HG02798 (cell line): Measurements from ENCODE around the gene RASSF4.
A peak's percentile ranks its signal among the peaks of the same experiment; 100 is the strongest.

Source experiments
- ATAC-seq: cut with Tn5 transposase; IDR thresholded peaks from one replicate; pipeline ENCODE4 v1.9.1; 2021; ENCODE audit warnings: mild to moderate bottlenecking; ENCODE audit not compliant: unreplicated experiment, poor library complexity

Gene RASSF4

DNA sequence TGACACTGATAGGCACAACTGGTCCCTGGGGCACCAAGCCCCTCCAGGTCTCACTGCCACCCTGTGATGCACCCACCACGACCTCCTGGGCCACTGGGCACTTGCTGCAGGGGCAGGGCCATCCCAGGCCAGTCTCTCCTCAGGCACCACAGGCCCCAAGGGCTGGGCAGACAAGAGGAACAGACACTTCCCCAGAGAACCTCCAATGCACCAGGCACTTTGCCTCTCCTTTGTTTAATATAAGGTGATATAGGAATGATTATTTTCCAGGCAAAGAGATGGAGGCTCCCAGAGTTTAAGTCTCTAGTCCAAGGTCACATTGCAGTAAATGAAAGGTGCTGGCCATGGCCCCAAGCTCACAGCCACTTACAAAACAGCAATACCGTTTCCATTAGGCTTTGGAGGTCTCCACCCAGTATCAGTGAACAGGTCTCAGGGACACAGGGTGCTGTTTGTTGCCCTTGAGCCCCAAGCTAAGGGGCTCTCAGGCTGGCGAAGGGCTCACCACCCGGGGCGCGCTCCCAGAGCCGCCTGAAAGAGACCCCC is 14.6 kb downstream of the RASSF4 start:
- no peak for ATAC-seq

DNA sequence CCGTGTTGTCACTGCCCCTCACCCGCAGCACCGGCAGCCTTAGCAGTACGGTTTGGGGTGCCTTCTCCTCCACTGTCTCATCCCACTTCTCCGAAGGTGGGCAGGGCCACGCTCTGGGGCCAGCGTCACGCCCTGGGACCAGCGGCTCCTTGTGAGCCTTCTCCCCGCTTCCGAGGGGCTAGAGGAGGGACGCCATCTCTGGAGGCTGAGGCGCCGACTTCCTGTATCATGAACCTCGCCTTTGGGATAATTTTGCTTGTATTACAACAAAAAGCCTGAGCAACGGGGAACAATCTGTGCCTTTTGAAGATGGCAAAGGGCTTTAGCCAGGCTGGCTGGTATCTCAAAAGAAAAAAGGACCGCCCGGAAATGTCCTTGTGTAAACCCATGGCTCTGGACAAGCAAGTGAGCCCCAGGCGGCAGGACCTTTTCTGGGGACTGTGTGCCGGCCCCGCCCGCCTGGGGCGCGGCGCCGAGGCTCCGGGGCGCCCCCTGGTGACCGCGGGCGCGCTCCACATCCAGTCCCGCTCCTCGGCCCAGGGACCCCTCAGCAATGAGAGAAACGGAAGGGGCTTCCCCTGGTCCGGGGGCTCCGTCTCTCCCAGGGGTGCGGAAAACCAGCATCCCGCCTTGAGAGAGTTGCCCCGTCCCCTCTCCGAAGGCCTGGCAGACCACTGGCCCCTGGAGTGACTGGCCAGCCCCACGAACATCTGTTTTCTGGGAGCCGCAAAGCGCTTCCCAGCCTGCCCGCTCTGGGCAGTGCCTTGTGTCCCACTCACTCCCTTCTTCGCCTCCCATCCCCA is 15.2 kb downstream of the RASSF4 start:
- peak; percentile 71 for ATAC-seq

DNA sequence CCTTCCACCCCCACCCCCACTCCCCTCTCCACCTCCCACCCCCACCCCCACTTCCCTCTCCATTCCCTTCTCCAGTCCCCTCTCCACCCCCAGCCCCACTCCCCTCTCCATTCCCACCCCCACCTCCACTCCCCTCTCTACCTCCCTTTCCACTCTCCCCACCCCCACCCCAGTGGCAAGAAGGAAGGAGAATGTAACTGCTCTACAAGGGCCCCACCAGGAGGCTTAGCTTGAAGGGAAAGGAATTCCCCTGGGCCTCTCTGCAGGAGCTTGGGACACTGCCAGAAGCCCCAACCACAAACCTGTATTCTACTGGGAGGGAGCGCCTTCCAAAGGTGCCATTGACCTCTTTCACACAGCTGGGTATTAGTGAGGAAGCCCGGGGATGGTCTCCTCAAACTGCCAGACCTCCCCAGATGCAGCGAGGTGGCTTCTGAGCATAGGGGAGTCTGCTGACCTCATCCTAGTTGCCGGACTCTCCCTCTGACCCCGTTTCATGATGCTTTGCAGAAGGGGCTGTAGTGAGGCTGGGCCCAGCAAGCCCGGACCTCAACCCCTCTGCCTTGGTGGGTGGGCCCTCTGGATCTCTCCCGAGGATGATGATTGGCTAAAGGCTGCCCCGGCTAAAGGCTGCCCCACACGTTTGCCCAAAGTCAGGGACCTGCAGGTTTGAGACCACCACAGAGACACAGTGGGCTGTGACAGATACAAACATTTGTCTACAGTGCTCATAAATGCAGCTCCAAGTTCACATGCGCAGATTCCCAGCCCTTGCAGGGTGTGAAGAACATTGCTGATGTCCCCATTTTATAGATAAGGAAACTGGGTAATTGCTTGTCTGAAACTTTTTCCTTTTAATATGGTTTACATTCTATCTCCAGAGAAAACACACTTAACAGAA is 16.1 kb downstream of the RASSF4 start:
- ATAC-seq, result no peak

GRCh38 chr10:44976352-44977198 is 17.0 kb downstream of the RASSF4 start:
- no peak for ATAC-seq

GRCh38 chr10:44977287-44978212 is 17.9 kb downstream of the RASSF4 start:
- ATAC-seq, result no peak

DNA sequence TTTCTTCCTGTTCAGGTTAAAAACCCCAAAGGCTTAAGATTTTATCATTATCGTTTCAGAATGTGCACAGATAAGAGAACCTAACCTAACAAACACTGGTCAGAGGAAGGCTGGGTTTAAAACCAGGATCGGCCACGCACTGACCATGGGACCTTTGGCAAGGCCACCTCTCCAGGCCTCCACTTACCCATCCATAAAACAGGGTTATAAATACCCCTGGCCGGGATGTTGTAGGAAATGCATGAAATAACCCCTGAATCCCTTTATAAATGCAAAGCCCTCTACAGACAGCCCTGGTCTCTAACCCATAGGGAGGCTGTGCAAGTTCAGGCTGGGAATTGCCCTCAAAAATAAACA is 18.6 kb downstream of the RASSF4 start:
- ATAC-seq, result no peak

DNA sequence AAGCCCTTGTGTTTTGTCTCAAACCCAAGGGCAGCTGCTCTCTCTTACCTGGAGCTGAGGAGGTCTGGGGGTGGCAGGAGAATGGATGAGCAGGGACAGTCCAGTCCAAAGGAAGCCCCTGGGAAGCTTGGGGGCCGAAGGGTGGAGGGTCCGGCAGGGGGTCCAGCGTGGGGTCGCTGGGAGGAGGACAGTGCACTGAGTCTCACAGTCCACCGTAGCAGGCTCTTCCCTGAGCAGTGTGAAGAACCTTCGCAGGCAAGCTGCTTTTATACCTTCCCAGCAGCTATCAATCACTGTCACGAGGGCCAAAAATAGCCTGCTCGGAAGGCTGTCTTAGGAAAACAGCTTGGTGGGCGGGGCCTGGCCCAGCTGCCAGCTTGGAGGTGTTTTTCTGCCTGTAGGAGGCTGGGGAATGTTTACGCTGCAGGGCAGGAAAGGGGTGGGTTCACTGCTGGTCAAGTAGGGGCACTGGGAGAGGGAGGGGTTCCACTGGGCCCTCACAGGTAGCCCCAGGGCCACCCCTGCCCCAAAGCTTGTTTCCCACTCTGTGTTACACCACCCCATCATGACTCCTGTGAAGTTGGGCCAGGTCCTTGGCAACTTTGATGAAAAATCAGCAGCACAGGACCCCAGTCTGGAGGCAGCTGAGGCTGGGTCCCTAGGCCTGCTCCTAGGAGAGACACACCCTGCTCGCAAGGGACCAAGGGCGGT is 19.1 kb downstream of the RASSF4 start, which contains the start of gene DEPP1:
Gene DEPP1 (minus strand): TSS at position 240 of the 711 bp plus-strand sequence. CDS start 779 bp downstream, outside the sequence.
- ATAC-seq, result peak; percentile 26

DNA sequence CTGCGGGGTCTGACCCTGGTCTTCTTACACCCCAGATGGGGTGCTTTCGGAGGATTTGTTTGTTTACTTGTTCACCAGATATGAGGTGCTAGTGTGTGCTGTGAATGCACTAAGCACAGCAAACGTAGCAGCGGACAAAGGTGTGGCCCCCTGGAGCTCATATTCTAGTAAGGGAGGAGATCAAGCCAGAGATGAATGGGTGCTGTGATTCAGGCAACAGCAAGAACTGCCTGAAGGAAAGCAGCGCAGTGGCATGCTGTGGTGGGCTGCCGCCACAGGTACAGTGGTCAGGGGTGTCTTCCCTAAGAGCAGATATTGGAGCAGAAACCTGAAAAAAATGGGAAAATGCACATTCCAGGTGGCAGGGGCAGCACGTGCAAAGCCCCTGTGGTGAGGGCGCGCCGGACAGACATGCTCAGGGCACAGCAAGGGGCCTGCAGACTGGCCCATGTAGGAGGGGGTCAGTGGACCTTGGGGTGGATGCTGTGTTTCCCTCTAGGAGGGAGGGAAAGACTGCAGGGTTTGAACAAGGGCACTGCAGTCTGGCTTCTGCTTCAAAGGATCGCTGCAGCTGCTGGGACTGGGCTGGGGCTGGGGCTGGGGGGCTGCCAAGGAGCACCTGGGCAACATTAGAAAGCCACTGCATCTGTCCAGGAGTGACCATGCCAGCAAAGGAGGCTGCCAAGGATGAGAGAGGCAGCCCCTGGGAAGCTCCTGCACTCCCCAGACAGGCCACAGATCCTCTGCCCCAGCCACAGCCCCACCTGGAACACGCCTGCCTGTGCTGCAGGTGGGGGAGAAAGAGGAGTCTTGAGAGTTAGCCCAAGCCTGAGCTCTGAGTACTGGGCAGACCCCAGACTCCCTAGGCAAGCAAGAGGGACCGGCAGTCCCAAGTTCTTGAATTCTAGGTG is 19.9 kb downstream of the RASSF4 start:
- no peak for ATAC-seq

DNA sequence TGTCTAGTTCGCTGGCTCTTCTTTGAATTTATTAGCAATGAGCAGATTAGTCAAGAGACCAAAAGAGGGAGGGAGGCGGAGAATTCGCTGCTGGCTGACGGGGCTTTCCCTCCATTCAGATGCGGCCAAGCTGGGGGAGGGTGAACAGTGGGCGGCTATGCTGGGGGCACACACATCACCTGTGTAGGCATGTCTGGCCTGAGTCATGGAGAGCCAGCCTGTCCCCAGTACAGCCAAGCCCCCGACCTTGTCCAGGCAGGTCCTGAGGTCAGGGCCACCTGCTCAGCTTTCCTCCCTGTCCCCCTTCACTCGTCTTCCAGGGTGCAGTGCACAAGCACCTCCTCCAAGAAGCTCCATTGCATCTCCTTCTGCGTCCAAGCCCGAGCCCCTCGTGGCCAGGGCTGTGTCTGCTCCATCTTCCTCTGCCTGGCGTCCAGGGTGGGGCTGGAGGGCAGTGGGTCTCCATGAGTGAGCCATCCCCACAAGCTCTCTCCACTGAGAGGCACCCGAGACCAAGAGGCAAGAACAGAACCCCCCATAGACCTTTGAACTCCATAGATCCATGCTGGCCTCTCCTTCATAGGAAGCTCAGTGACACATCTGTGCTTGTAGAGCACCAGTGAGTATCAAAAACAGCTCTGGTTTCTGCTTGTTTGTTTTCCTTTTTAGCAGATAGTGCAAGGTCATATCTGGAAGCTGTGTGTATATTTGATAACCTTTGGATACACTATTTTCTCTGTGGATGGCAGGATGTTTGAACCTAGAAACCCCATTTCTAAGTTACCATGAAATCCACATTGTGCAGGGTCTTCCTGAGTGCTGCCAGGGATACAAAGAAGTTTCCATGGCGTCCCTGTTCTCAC is 20.9 kb downstream of the RASSF4 start:
- ATAC-seq, result peak; percentile 32

GRCh38 chr10:44981172-44982113 is 21.8 kb downstream of the RASSF4 start:
- ATAC-seq, result peak; percentile 33

DNA sequence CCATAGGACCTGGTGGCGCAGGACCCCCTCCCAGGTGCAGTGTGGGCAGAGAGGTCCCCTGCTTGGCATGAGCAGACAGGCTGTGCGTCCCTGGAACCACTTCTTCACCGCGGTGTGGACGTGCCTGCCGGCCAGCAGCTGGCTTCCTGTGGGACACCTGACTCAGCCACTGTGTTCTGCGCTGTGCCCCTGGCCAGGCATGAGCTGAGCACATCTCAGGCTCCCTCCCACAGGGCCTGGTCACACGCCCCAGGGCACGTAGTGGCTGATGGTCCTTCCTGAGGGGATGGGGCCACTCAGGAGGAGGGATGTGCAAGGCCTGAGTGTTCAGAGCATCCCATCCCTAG is 22.5 kb downstream of the RASSF4 start:
- ATAC-seq, result no peak

- ATAC-seq, result no peak
Measured at GRCh38 chr10:44982496-44982895, 22.9 kb downstream of the RASSF4 start.

GRCh38 chr10:44983066-44983894 is 23.7 kb downstream of the RASSF4 start:
- ATAC-seq, result no peak

- ATAC-seq, result no peak
Measured at GRCh38 chr10:44983895-44984278, 24.3 kb downstream of the RASSF4 start.

- no peak for ATAC-seq
Measured at GRCh38 chr10:44984671-44985101, 25.1 kb downstream of the RASSF4 start.
